Astrocyte of the hippocampus (primary cell): ENCODE measurements around the gene CFAP119.
A peak's percentile ranks its signal among the peaks of the same experiment; 100 is the strongest.

Experiments used
- DNase-seq: peaks from one replicate; pipeline ENCODE4 v3.0.0; 2011; ENCODE audit warnings: low read depth, low spot score

CFAP119 gene

GRCh38 chr16:30782486-30783279 lies 20.8 kb upstream of the CFAP119 start:
- DNase-seq = no peak

- no peak for DNase-seq
Measured at GRCh38 chr16:30780549-30780948, 18.7 kb upstream of the CFAP119 start.

GRCh38 chr16:30780021-30780420 lies 18.2 kb upstream of the CFAP119 start:
- DNase-seq = no peak

- no peak for DNase-seq
Measured at GRCh38 chr16:30779596-30779995, 17.7 kb upstream of the CFAP119 start.

- no peak for DNase-seq
Measured at GRCh38 chr16:30778549-30779244, 16.8 kb upstream of the CFAP119 start.

- no peak for DNase-seq
Measured at GRCh38 chr16:30777591-30778297, 15.9 kb upstream of the CFAP119 start.

GRCh38 chr16:30775392-30776188 lies 13.7 kb upstream of the CFAP119 start:
- DNase-seq = peak; percentile 93

- DNase-seq = no peak
Measured at GRCh38 chr16:30775131-30775391, 13.2 kb upstream of the CFAP119 start.

GRCh38 chr16:30774367-30775130 lies 12.7 kb upstream of the CFAP119 start:
- DNase-seq = no peak

- DNase-seq = no peak
Measured at GRCh38 chr16:30773826-30774225, 12.0 kb upstream of the CFAP119 start.

GRCh38 chr16:30771726-30772125 lies 9.9 kb upstream of the CFAP119 start:
- DNase-seq = no peak

GRCh38 chr16:30769379-30770089 lies 7.7 kb upstream of the CFAP119 start:
- DNase-seq = no peak

- no peak for DNase-seq
Measured at GRCh38 chr16:30768583-30769181, 6.8 kb upstream of the CFAP119 start.

GRCh38 chr16:30767767-30768465 lies 6.1 kb upstream of the CFAP119 start:
- no peak for DNase-seq

- no peak for DNase-seq
Measured at GRCh38 chr16:30766933-30767284, 5.0 kb upstream of the CFAP119 start.

GRCh38 chr16:30766206-30766932 lies 4.5 kb upstream of the CFAP119 start:
- no peak for DNase-seq

GRCh38 chr16:30764816-30765465 lies 3.1 kb upstream of the CFAP119 start:
- no peak for DNase-seq

- DNase-seq = no peak
Measured at GRCh38 chr16:30764086-30764485, 2.2 kb upstream of the CFAP119 start.
